GM23248 (cell line): ENCODE results near the gene THRSP.

ENCODE experiments used
- EZH2 ChIP-seq: fragments of 200-600 bp; sonication (generic); IDR thresholded peaks from 2 replicates; pipeline ENCODE4 v1.6.1; 2018; ENCODE audit warnings: antibody characterized with exemption, mild to moderate bottlenecking; ENCODE audit not compliant: insufficient read depth, poor library complexity, severe bottlenecking
- EZH2phosphoT487 ChIP-seq: fragments of 200-600 bp; sonication (generic); IDR thresholded peaks from 2 replicates; pipeline ENCODE4 v1.6.1; 2018; ENCODE audit warnings: antibody characterized with exemption, moderate library complexity, mild to moderate bottlenecking, low read depth; ENCODE audit not compliant: insufficient read depth

DNA sequence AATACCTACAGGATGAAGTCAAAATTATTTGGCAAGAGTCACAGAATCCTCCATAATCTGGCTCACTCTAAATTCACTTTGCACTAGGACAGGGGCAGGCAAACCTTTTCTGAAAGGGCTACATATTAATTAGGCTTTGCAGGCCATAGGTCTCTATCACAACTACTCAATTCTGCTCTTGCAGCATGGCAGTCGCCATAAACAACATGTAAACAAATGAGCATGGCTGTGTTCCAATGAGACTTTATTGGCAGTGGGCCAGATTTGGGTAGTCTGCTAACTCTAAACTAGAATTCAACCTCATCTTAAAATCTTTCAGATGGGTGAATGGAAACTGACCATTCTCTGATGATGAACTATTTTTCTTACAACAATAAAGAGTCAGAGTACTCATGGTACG, 5.8 kb downstream of the THRSP start:
- TF ChIP-seq EZH2phosphoT487 (no peak), EZH2 (no peak)
